NT2/D1 (cell line): ENCODE results near the gene ZNF277.

Experiments used
- DNase-seq: peaks from one replicate; pipeline ENCODE4 v3.0.0-alpha.2; 2011; ENCODE audit warnings: low read depth, low spot score
- H3K27me3 ChIP-seq: 2 replicates; pipeline ENCODE4 v1.6.0; 2011; ENCODE audit warnings: mild to moderate bottlenecking; ENCODE audit not compliant: insufficient read length, insufficient read depth
- H3K36me3 ChIP-seq: 2 replicates; pipeline ENCODE4 v1.6.1; 2011; ENCODE audit warnings: mild to moderate bottlenecking, low read length, mixed read lengths; ENCODE audit not compliant: insufficient read depth, insufficient read length
- H3K4me1 ChIP-seq: 2 replicates; pipeline ENCODE4 v1.5.1; 2011; ENCODE audit not compliant: insufficient read depth, insufficient read length
- H3K4me3 ChIP-seq: 2 replicates; pipeline ENCODE4 v1.5.1; 2011; ENCODE audit warnings: low read depth; ENCODE audit not compliant: insufficient read length
- H3K9ac ChIP-seq: 2 replicates; pipeline ENCODE4 v1.6.0; 2011; ENCODE audit warnings: low read depth; ENCODE audit not compliant: insufficient read length
- H3K9me3 ChIP-seq: 2 replicates; pipeline ENCODE4 v1.5.1; 2011; ENCODE audit warnings: mild to moderate bottlenecking, low read length; ENCODE audit not compliant: insufficient read depth
- SUZ12 ChIP-seq: IDR thresholded peaks from 2 replicates; pipeline ENCODE4 v1.6.1; 2011; ENCODE audit not compliant: insufficient read length, insufficient read depth; ENCODE audit errors: extremely low read depth
- YY1 ChIP-seq: IDR thresholded peaks from 2 replicates; pipeline ENCODE4 v1.6.1; 2011; ENCODE audit not compliant: insufficient read length, insufficient read depth
- ZNF274 ChIP-seq: IDR thresholded peaks from 2 replicates; pipeline ENCODE4 v1.6.1; 2011; ENCODE audit warnings: mild to moderate bottlenecking, low read depth, low read length

ZNF277 gene

GRCh38 chr7:112185005-112185834 lies 21.3 kb upstream of the ZNF277 start:
- H3K9ac ChIP-seq, result no peak overlapping the region
- H3K36me3 ChIP-seq, result no peaks in the 10 kb centered on the region
- DNase-seq, result no peak
- H3K4me1 ChIP-seq, result no peaks in the 10 kb centered on the region
- no peaks in the 10 kb centered on the region for H3K27me3 ChIP-seq
- H3K9me3 ChIP-seq, result no peaks in the 10 kb centered on the region
- H3K4me3 ChIP-seq, result no peak overlapping the region
- TF ChIP-seq SUZ12 (no peak), ZNF274 (no peak), YY1 (no peak)

- Histone ChIP-seq H3K36me3 (no peaks in the 10 kb centered on the region), H3K9ac (no peak overlapping the region), H3K9me3 (no peaks in the 10 kb centered on the region), H3K27me3 (no peaks in the 10 kb centered on the region), H3K4me3 (no peak overlapping the region), H3K4me1 (no peaks in the 10 kb centered on the region)
- no peak for TF ChIP-seq SUZ12
- no peak for TF ChIP-seq ZNF274
- no peak for TF ChIP-seq YY1
- DNase-seq, result no peak
These were observed 20.2 kb upstream of the ZNF277 start for GRCh38 chr7:112186300-112186699.

DNA sequence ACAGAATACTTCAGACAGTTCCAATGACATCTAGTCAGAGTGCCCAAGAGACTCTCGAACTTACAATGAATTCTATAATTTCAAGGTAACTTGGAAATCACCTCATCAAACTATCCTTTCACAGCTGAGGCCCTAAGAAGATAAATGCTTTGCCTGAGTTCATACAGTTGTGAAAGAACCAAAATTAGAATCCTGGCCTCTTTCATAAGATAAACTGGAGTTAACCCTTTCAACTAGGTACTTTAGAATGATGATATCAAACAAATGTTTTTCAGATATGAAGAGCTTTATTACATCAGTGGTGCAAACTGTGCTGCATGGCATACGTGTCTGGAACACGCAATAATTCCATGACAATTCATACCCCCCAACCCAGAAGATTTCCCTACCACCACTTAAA lies 18.2 kb upstream of the ZNF277 start:
- Histone ChIP-seq H3K36me3 (no peaks in the 10 kb centered on the region), H3K27me3 (no peaks in the 10 kb centered on the region), H3K4me3 (no peak overlapping the region), H3K4me1 (no peaks in the 10 kb centered on the region), H3K9me3 (no peaks in the 10 kb centered on the region), H3K9ac (no peak overlapping the region)
- DNase-seq, result no peak
- no peak for TF ChIP-seq ZNF274
- TF ChIP-seq SUZ12, result no peak
- no peak for TF ChIP-seq YY1

GRCh38 chr7:112189691-112190090 lies 16.8 kb upstream of the ZNF277 start:
- DNase-seq, result no peak
- Histone ChIP-seq H3K4me3 (no peak overlapping the region), H3K9me3 (no peaks in the 10 kb centered on the region), H3K4me1 (no peaks in the 10 kb centered on the region), H3K36me3 (no peaks in the 10 kb centered on the region), H3K9ac (no peak overlapping the region), H3K27me3 (no peaks in the 10 kb centered on the region)
- TF ChIP-seq YY1 (no peak), SUZ12 (no peak), ZNF274 (no peak)

GRCh38 chr7:112190120-112190519 lies 16.4 kb upstream of the ZNF277 start:
- DNase-seq, result no peak
- H3K36me3 ChIP-seq, result no peaks in the 10 kb centered on the region
- no peak for TF ChIP-seq ZNF274
- no peak for TF ChIP-seq SUZ12
- TF ChIP-seq YY1, result no peak
- no peaks in the 10 kb centered on the region for H3K27me3 ChIP-seq
- H3K9ac ChIP-seq, result no peak overlapping the region
- H3K9me3 ChIP-seq, result no peaks in the 10 kb centered on the region
- H3K4me1 ChIP-seq, result no peaks in the 10 kb centered on the region
- no peak overlapping the region for H3K4me3 ChIP-seq

GRCh38 chr7:112192236-112193154 lies 14.0 kb upstream of the ZNF277 start:
- H3K4me1 ChIP-seq, result no peaks in the 10 kb centered on the region
- DNase-seq, result no peak
- no peak for TF ChIP-seq SUZ12
- no peak for TF ChIP-seq YY1
- TF ChIP-seq ZNF274, result no peak

GRCh38 chr7:112193915-112194502 lies 12.5 kb upstream of the ZNF277 start:
- no peak for DNase-seq
- no peaks in the 10 kb centered on the region for H3K4me1 ChIP-seq

More at GRCh38 chr7:112192236-112193154, 14.0 kb upstream of the ZNF277 start:
- no peaks in the 10 kb centered on the region for H3K36me3 ChIP-seq
- no peaks in the 10 kb centered on the region for H3K27me3 ChIP-seq
- H3K4me3 ChIP-seq, result no peak overlapping the region
- H3K9ac ChIP-seq, result no peak overlapping the region
- no peaks in the 10 kb centered on the region for H3K9me3 ChIP-seq

More at GRCh38 chr7:112193915-112194502, 12.5 kb upstream of the ZNF277 start:
- H3K36me3 ChIP-seq, result no peaks in the 10 kb centered on the region
- H3K27me3 ChIP-seq, result no peaks in the 10 kb centered on the region
- no peak overlapping the region for H3K4me3 ChIP-seq
- no peaks in the 10 kb centered on the region for H3K9me3 ChIP-seq
- no peak overlapping the region for H3K9ac ChIP-seq
- no peak for TF ChIP-seq ZNF274
- TF ChIP-seq SUZ12, result no peak
- TF ChIP-seq YY1, result no peak
